ENCODE measurements around the gene DTHD1.

Gene DTHD1

DNA sequence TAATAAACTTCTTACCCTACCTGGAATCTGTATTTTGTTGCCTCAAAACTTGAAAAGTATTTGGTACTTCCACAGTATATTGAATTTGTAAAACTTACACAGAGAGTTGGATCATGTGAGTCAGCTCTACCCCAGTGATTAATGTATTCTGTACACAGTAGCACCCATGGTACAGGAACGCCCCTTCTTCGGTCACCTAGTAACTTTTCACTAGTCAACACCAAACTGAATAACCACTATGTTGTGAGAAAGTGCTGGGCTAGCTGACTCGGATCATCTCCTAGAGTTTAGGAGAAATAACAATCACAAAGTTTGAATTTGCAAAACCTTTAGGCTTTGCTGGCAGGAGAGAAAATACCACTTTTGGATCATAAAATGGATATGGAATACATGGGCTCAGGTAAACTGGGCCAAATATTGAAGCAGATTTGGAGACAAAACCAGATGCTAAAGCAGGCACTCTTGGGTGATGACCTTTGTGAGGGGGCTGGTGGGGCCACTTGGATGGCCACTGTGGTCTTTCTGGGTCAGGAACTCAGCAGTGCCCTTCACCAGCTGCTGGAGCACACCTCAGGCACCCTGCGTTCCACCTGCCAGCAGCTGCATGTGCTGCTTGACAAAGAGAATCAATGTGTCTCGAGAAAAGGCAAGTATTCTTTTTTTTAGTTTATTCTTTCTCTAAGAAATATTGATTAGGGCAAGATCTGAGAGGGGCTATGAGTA lies at the start of gene DTHD1:
DTHD1 (plus strand) TSS at position 233 of the 723 bp plus-strand sequence; CDS start at position 376, 143 bp downstream.
- Histone ChIP-seq H3K27ac (ENCODE audit: low read depth, low read length) (no peak within 1 kb of the TSS), H3K4me3 (ENCODE audit: low read depth in 1 of 5, low read length in 5 of 5) (no peak within 1 kb of the TSS)

DNA sequence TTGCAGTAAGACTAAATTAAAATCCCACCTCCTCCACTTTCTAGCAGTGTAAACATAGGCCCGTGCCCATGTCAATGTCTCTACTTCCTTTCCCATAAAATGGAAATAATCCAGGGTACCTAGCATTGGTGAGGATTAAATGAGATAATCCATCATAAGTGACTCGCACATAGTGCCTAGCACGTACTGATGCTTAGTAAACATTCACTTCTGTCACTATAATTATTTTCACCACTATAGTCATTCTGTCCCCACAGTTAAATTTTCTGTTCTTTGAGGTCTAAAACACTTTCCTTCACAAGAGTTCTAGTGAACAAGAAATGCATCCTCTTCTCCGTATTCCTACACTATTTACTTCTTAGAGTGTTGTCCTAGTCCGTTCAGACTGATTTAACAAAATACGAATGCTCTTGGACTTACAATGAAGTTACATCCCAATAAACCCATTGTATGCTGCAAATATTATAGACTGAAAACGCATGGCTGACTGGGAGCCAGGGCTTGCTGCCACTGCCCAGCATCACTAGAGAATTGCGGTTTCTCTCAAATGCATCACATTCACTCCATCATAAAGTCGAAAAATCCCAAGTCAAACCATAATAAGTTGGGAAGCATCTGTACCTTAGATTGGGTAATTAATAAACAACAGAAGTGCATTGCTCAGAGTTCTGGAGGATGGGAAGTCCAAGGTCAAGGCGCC lies 47.7 kb upstream of the DTHD1 start:
- Histone ChIP-seq H3K36me3 (ENCODE audit: control insufficient read depth in 5 of 5, insufficient read depth in 5 of 5, low read length in 5 of 5) (no peaks in the 10 kb centered on the region), H3K9ac (ENCODE audit: low read length in 5 of 5) (no peak overlapping the region), H3K4me3 (ENCODE audit: low read depth in 1 of 5, low read length in 5 of 5) (no peak overlapping the region), H3K27ac (ENCODE audit: low read depth, low read length) (no peak overlapping the region), H3K4me1 (ENCODE audit: control insufficient read depth in 5 of 5, insufficient read depth in 5 of 5, low read length in 5 of 5) (no peaks in the 10 kb centered on the region), H3K9me3 (ENCODE audit: control insufficient read depth in 5 of 5, low read length in 5 of 5) (peaks cover 0 to 6% (median 0%) of the 10 kb centered on the region in 5 donors), H3K27me3 (ENCODE audit: control insufficient read depth in 5 of 5, insufficient read depth in 4 of 5, low read length in 5 of 5) (no peaks in the 10 kb centered on the region)

More for the DNA sequence above, at the start of gene DTHD1:
- Histone ChIP-seq H3K9me3 (ENCODE audit: control insufficient read depth in 5 of 5, low read length in 5 of 5) (no peaks in the 10 kb centered on the region), H3K27me3 (ENCODE audit: control insufficient read depth in 5 of 5, insufficient read depth in 4 of 5, low read length in 5 of 5) (no peaks in the 10 kb centered on the region), H3K36me3 (ENCODE audit: control insufficient read depth in 5 of 5, insufficient read depth in 5 of 5, low read length in 5 of 5) (no peaks in the 10 kb centered on the region), H3K4me1 (ENCODE audit: control insufficient read depth in 5 of 5, insufficient read depth in 5 of 5, low read length in 5 of 5) (no peaks in the 10 kb centered on the region), H3K9ac (ENCODE audit: low read length in 5 of 5) (no peak within 1 kb of the TSS)

DNA sequence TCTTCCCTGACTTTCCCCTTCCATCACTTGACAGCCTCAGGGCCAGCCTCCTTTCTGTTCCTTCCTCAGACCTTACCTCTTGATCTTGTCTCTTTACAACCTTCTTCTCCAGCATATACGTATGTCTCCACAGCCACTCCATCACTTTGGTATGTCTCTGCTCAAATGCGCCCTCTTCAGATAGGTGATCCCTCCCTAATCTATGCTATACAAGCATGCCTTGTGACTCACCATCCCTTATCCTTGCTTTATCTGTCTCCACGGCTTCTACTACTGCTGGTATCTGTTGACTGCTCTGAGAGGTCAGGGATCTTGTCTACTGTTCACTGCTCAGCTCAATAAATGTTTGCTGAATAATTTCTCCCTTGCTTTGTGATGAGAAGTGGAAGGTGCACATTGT lies 46.1 kb upstream of the DTHD1 start:
- Histone ChIP-seq H3K4me1 (ENCODE audit: control insufficient read depth in 5 of 5, insufficient read depth in 5 of 5, low read length in 5 of 5) (no peaks in the 10 kb centered on the region), H3K27ac (ENCODE audit: low read depth, low read length) (no peak overlapping the region), H3K36me3 (ENCODE audit: control insufficient read depth in 5 of 5, insufficient read depth in 5 of 5, low read length in 5 of 5) (no peaks in the 10 kb centered on the region), H3K9ac (ENCODE audit: low read length in 5 of 5) (no peak overlapping the region), H3K4me3 (ENCODE audit: low read depth in 1 of 5, low read length in 5 of 5) (no peak overlapping the region), H3K27me3 (ENCODE audit: control insufficient read depth in 5 of 5, insufficient read depth in 4 of 5, low read length in 5 of 5) (no peaks in the 10 kb centered on the region), H3K9me3 (ENCODE audit: control insufficient read depth in 5 of 5, low read length in 5 of 5) (peaks cover 0 to 6% (median 0%) of the 10 kb centered on the region in 5 donors)

DNA sequence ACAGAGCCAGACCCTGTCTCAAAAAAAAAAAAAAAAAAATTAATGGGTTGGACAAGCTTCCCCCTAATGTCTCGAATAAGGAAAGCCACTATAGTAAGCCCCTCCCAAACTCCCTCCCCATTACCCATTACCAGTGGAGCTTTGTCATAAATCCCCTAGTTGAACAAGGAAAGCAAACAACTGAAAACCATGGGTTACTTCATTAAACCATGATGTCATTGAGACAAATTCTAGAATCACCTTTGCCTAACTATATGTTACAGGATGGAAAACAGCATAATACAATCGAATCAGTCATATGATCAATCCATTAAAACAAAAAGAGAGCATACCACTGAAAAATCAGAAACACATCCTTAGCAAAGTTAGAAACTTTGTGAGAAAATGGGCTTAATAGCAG lies 45.3 kb upstream of the DTHD1 start:
- Histone ChIP-seq H3K9ac (ENCODE audit: low read length in 5 of 5) (no peak overlapping the region), H3K4me1 (ENCODE audit: control insufficient read depth in 5 of 5, insufficient read depth in 5 of 5, low read length in 5 of 5) (peaks cover 0 to 6% (median 0%) of the 10 kb centered on the region in 5 donors)

DNA sequence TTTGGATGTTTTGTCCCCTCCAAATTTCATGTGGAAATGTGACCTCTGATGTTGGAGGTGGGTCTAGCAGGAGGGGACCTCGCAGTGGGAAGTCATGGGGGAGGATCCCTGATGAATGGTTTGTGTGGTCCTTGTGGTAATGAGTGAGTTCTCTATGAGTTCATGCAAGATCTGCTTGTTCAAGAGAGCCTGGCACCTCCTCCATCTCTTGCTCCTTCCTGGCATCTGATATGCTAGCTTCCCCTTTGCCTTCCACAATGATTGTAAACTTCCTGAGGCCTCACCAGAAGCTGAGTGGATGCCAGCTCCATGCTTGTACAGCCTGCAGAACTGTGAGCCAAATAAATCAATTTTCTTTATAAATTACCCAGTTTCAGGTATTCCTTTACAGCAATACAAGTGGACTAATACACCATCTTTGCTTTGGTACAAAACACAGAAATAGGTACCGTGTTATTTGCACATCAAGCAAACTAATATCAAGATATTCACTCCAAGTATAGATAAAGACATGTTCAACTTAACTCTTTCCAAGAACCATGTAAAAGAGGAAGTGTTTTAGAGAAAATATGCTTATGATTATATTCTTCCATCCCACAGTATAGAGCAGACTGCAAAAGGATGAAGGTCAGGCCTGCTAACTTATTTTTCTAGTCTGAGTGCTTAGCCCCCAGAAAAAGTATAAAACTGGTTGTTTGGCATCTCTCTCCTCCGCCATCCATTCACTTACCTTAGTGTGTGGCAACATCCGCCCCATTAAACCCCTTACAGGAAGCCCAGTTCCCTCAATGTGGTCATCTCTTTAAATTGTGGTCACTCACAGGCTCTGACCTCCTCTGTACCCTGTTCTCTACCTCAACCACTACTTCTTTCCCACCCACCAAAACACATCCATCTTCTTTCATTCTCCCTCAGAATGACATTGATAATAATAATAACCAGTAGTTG lies 43.8 kb upstream of the DTHD1 start:
- H3K27ac ChIP-seq (ENCODE audit: low read depth, low read length) = no peak overlapping the region
- H3K4me1 ChIP-seq (ENCODE audit: control insufficient read depth in 5 of 5, insufficient read depth in 5 of 5, low read length in 5 of 5) = peaks cover 0 to 10% (median 0%) of the 10 kb centered on the region in 5 donors
- no peaks in the 10 kb centered on the region for H3K27me3 ChIP-seq (ENCODE audit: control insufficient read depth in 5 of 5, insufficient read depth in 4 of 5, low read length in 5 of 5)
- no peak overlapping the region for H3K4me3 ChIP-seq (ENCODE audit: low read depth in 1 of 5, low read length in 5 of 5)
- H3K9ac ChIP-seq (ENCODE audit: low read length in 5 of 5) = no peak overlapping the region
- H3K36me3 ChIP-seq (ENCODE audit: control insufficient read depth in 5 of 5, insufficient read depth in 5 of 5, low read length in 5 of 5) = no peaks in the 10 kb centered on the region
- peaks cover 0 to 6% (median 0%) of the 10 kb centered on the region in 5 donors for H3K9me3 ChIP-seq (ENCODE audit: control insufficient read depth in 5 of 5, low read length in 5 of 5)

More for the DNA sequence above, 45.3 kb upstream of the DTHD1 start:
- no peak overlapping the region for H3K27ac ChIP-seq (ENCODE audit: low read depth, low read length)
- H3K36me3 ChIP-seq (ENCODE audit: control insufficient read depth in 5 of 5, insufficient read depth in 5 of 5, low read length in 5 of 5) = no peaks in the 10 kb centered on the region
- no peaks in the 10 kb centered on the region for H3K27me3 ChIP-seq (ENCODE audit: control insufficient read depth in 5 of 5, insufficient read depth in 4 of 5, low read length in 5 of 5)
- H3K9me3 ChIP-seq (ENCODE audit: control insufficient read depth in 5 of 5, low read length in 5 of 5) = peaks cover 0 to 6% (median 0%) of the 10 kb centered on the region in 5 donors
- no peak overlapping the region for H3K4me3 ChIP-seq (ENCODE audit: low read depth in 1 of 5, low read length in 5 of 5)

DNA sequence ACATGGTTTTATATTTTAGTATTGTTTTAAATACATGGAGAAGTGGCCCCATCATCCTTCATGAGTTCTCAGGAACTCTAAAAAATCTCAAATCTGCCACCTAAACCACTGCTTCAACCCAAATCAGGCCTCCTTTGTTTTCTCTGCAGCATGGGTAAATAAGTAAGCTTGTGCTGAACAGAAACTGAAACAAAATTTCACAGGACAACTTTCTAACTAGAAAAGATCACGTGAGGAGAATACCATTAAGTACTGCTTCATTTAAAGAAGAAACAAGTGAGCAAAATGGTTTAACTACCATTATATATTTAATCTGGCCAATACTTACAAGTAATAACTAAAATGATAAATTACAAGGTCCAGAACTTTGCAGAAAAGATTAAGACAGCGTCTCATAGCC lies 39.6 kb upstream of the DTHD1 start:
- H3K36me3 ChIP-seq (ENCODE audit: control insufficient read depth in 5 of 5, insufficient read depth in 5 of 5, low read length in 5 of 5) = no peaks in the 10 kb centered on the region
- H3K4me1 ChIP-seq (ENCODE audit: control insufficient read depth in 5 of 5, insufficient read depth in 5 of 5, low read length in 5 of 5) = peaks cover 0 to 20% (median 11%) of the 10 kb centered on the region in 5 donors
- H3K9me3 ChIP-seq (ENCODE audit: control insufficient read depth in 5 of 5, low read length in 5 of 5) = peaks cover 0 to 3% (median 0%) of the 10 kb centered on the region in 5 donors
- no peak overlapping the region for H3K27ac ChIP-seq (ENCODE audit: low read depth, low read length)
- H3K27me3 ChIP-seq (ENCODE audit: control insufficient read depth in 5 of 5, insufficient read depth in 4 of 5, low read length in 5 of 5) = peaks cover 0 to 3% (median 0%) of the 10 kb centered on the region in 5 donors
- H3K4me3 ChIP-seq (ENCODE audit: low read depth in 1 of 5, low read length in 5 of 5) = peak overlapping the region in 4 of 5 donors; percentile 15 to 74 (median 63)
- H3K9ac ChIP-seq (ENCODE audit: low read length in 5 of 5) = no peak overlapping the region

DNA sequence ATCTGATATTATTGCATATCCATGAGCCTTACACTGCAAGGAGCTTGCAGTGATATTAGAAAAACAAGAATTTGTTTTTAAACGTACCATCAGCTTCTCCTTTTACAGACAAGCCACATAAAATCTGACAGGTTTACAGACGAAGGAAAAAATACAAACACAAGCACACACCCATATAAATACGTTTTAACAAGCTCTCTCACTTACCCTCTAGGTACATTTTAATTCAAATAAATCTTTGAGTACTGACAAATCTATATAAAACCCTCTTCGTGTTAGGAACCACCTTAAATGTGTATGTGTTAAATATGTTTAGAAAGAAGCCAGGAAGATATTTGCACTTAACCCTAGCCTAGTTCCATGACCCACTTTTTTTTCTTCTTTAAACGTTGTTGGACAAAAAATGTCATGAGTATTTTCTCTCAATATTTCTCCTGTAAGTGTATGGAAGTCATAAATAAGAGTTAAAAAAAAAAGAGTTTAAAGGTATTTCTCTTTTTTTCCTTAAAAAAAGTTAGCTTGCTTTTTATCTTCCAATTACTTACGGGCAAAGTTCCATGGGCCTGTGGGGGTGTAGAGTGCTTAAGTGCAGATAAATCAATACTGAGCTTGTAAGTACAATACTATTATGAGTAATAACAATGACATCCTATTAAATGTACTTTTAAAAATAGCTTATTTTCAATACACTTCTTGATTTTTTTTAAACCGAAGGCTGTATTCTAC lies 38.6 kb upstream of the DTHD1 start:
- Histone ChIP-seq H3K4me3 (ENCODE audit: low read depth in 1 of 5, low read length in 5 of 5) (peak overlapping the region; percentile 65 to 76 (median 71)), H3K9ac (ENCODE audit: low read length in 5 of 5) (peak overlapping the region in 3 of 5 donors; percentile 10 to 76 (median 62)), H3K9me3 (ENCODE audit: control insufficient read depth in 5 of 5, low read length in 5 of 5) (no peaks in the 10 kb centered on the region), H3K27ac (ENCODE audit: low read depth, low read length) (no peak overlapping the region), H3K36me3 (ENCODE audit: control insufficient read depth in 5 of 5, insufficient read depth in 5 of 5, low read length in 5 of 5) (no peaks in the 10 kb centered on the region), H3K27me3 (ENCODE audit: control insufficient read depth in 5 of 5, insufficient read depth in 4 of 5, low read length in 5 of 5) (peaks cover 0 to 3% (median 0%) of the 10 kb centered on the region in 5 donors), H3K4me1 (ENCODE audit: control insufficient read depth in 5 of 5, insufficient read depth in 5 of 5, low read length in 5 of 5) (peaks cover 0 to 20% (median 11%) of the 10 kb centered on the region in 5 donors)

DNA sequence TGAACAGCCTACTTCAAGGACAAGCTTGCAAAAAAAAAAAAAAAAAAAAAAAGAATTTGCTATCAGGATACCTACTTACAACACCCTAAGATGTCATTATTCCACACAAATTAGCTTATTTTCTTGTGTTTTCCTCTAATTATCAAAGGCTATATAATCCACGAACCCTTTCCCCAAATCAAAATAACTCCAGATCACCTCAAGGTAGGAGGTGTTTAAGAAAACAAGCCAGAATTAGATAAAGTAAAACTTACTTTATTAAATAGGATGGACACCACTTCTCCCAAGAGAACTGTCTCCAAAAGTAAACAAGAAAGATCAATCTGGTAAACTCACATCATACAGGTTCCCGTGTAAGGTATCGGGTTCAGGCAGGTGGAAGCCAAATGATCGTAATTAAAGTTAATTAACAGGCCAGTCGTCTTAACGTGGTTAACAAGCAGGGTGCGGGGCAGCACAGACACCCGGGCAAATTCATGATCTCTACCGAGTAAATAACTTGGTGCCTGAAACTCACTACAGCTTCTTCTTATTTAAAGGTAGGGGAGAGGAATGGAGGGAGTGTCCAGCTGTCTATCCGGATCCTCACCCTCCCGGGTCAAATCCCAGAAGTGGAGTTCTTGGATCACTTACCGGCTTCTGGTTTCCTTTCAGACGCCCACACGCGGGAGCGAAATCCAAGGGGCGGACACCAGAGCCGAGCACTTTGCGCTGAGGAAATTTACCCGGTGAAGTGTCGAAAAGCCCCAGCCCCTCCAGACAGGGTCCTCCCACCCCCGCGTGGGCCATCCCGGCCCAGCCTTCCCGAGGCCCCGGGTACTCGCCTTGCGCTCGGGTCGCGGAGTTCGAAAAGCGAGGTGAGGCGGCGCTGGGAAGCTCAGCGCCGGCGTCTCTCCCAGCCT lies 37.8 kb upstream of the DTHD1 start:
- no peaks in the 10 kb centered on the region for H3K36me3 ChIP-seq (ENCODE audit: control insufficient read depth in 5 of 5, insufficient read depth in 5 of 5, low read length in 5 of 5)
- peak overlapping the region in 4 of 5 donors; percentile 62 to 76 (median 72) for H3K9ac ChIP-seq (ENCODE audit: low read length in 5 of 5)
- peaks cover 0 to 3% (median 0%) of the 10 kb centered on the region in 5 donors for H3K27me3 ChIP-seq (ENCODE audit: control insufficient read depth in 5 of 5, insufficient read depth in 4 of 5, low read length in 5 of 5)
- H3K4me3 ChIP-seq (ENCODE audit: low read depth in 1 of 5, low read length in 5 of 5) = peak overlapping the region; percentile 65 to 76 (median 71)
- H3K4me1 ChIP-seq (ENCODE audit: control insufficient read depth in 5 of 5, insufficient read depth in 5 of 5, low read length in 5 of 5) = peaks cover 0 to 20% (median 11%) of the 10 kb centered on the region in 5 donors
- H3K27ac ChIP-seq (ENCODE audit: low read depth, low read length) = no peak overlapping the region
- H3K9me3 ChIP-seq (ENCODE audit: control insufficient read depth in 5 of 5, low read length in 5 of 5) = no peaks in the 10 kb centered on the region
